SJSA1 (cell line): ENCODE results near the gene COL1A1. TPM values are rescaled to one million over a fixed set of nuclear protein-coding genes. Genes with fewer than 3 reads are reported as not detected.

Source experiments
- DNase-seq, 2 experiments: peaks; one replicate each; pipeline ENCODE4 v3.0.0-alpha.2; 2015 to 2020; ENCODE audit warnings: low spot score in 2 of 2, low read depth in 1 of 2
- H3K27ac ChIP-seq: fragments of 250-450 bp; sonication (Bioruptor Pico); 2 replicates; pipeline ENCODE4 v1.5.1; 2020; ENCODE audit warnings: mild to moderate bottlenecking, moderate library complexity
- H3K27me3 ChIP-seq: fragments of 250-450 bp; sonication (Bioruptor Pico); replicated peaks from 2 replicates; pipeline ENCODE4 v1.5.1; 2020; ENCODE audit warnings: mild to moderate bottlenecking, moderate library complexity
- H3K36me3 ChIP-seq: fragments of 250-450 bp; sonication (Bioruptor Pico); 2 replicates; pipeline ENCODE4 v1.5.1; 2020; ENCODE audit warnings: mild to moderate bottlenecking
- H3K4me1 ChIP-seq: fragments of 250-450 bp; sonication (Bioruptor Pico); replicated peaks from 2 replicates; pipeline ENCODE4 v1.6.1; 2021; ENCODE audit warnings: mild to moderate bottlenecking
- H3K4me3 ChIP-seq: fragments of 250-450 bp; sonication (Bioruptor Pico); 2 replicates; pipeline ENCODE4 v1.5.1; 2020; ENCODE audit warnings: mild to moderate bottlenecking
- H3K9me3 ChIP-seq: fragments of 250-450 bp; sonication (Bioruptor Pico); replicated peaks from 2 replicates; pipeline ENCODE4 v1.5.1; 2020; ENCODE audit warnings: mild to moderate bottlenecking
- total RNA-seq: library from RNA; depleted of rRNA; stranded (reverse); fragments of >200 nt; shearing (Covaris generic); gene quantifications from 2 replicates; pipeline ENCODE4 v1.2.3, GENCODE V29; 2014

COL1A1 gene
- total RNA-seq, 1 experiment from 2014 or later, result 957 TPM

DNA sequence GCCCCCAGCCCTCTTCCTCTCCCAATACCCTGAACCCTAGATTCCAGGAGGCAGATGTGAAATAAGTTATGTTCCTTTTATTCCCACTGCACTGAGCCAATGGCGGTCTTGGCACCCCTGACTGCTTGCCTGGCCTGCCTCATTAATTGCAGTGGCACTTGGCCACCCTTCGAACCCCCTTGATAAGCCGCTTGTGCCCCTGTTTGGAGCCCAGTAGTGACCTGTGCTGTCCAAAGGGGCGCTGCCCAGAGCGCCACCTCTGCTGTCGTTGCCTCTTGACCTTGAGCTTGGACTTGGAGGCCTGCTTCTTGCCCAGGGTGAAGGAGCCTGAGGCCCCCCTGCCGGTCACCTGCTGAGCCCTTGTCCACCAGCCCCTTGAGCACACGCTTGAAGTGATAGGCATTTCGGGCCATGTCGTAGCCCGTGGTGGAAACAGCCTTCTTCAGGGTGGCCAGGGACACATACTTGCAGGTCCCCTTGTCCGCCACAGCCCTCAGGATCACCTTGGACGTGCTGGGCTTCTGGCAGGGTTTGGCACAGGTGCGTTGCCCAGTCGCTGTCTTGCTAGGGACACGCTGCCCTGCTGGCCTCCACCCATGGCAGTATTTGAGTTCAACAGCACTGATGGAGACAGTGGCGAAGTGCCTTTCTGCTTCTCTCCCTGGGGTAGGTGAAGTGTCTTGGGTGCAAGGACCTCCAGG lies 29.9 kb downstream of the COL1A1 start:
- peaks cover 11% of the 10 kb centered on the region for H3K36me3 ChIP-seq
- H3K27ac ChIP-seq, result no peak overlapping the region
- H3K27me3 ChIP-seq, result no peaks in the 10 kb centered on the region
- peaks cover 45% of the 10 kb centered on the region for H3K4me1 ChIP-seq
- no peak overlapping the region for H3K4me3 ChIP-seq
- peaks cover 3% of the 10 kb centered on the region; the same call in 1 of the 2 replicates for H3K9me3 ChIP-seq
- no peak for DNase-seq

DNA sequence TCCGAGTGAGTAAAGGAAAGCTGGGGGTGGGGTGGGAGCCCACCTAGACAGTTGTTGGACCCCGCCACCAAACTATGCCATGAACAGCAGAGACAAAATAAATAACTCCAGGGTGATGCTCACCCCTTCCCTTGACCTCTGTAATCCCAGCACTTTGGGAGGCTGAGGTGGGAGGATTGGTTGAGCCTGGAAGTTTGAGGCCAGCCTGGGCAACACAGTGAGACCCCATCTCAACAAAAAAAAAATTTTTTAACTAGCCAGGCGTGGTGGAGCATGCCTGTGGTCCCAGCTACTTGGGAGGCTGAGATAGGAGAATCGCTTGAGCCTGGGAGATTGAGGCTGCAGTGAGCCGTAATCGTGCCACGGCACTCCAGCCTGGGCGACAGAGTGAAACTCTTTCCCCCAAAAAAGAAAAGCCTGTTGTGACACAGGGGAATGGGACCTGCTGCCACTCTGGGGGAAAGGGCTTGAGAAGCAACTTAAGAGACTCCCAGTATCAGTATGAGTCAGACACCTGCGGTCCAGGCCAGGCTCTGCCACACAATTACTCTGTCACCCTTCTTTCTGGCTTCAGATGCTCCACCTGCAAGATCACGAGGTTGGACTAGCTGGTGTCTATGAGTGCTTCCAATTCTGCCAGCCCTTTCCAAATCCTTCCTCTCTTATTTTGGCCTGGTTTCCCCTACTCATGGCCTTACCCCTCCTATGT lies 30.6 kb downstream of the COL1A1 start:
- no peaks in the 10 kb centered on the region for H3K27me3 ChIP-seq
- H3K9me3 ChIP-seq, result peaks cover 3% of the 10 kb centered on the region; the same call in 1 of the 2 replicates
- no peak overlapping the region for H3K4me3 ChIP-seq
- H3K36me3 ChIP-seq, result peaks cover 6% of the 10 kb centered on the region
- no peak overlapping the region for H3K27ac ChIP-seq
- no peak for DNase-seq
- H3K4me1 ChIP-seq, result peaks cover 38% of the 10 kb centered on the region

DNA sequence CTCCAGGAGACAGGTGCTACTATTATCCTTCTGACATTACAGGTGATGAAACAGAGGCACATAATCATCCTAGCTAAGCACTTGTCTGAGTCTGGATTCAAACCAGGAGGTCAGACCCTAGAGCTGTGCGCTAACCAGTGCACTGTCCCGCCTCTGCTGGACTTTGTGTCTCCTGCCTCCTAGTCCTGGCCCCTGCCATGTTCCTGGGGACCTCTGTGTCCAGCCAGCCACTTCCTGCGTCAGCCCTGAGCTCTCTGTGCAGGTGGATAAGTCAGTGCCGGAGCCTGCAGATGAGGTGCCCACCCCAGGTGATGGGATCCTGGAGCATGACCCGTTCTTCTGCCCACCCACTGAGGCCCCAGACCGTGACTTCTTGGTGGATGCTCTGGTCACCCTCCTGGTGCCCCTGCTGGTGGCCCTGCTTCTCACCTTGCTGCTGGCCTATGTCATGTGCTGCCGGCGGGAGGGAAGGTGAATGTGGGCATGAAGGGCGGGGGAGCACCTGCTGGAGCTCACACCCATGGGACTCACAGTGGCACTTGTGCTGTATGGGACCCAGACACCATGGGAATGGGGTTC lies 31.5 kb downstream of the COL1A1 start:
- H3K4me3 ChIP-seq, result no peak overlapping the region
- peaks cover 3% of the 10 kb centered on the region; the same call in 1 of the 2 replicates for H3K9me3 ChIP-seq
- H3K27me3 ChIP-seq, result no peaks in the 10 kb centered on the region
- 0 out of 2 replicates have a peak, but pooled peaks cover 3% of the 10 kb centered on the region for H3K36me3 ChIP-seq
- H3K4me1 ChIP-seq, result peaks cover 29% of the 10 kb centered on the region
- H3K27ac ChIP-seq, result no peak overlapping the region
- no peak for DNase-seq

DNA sequence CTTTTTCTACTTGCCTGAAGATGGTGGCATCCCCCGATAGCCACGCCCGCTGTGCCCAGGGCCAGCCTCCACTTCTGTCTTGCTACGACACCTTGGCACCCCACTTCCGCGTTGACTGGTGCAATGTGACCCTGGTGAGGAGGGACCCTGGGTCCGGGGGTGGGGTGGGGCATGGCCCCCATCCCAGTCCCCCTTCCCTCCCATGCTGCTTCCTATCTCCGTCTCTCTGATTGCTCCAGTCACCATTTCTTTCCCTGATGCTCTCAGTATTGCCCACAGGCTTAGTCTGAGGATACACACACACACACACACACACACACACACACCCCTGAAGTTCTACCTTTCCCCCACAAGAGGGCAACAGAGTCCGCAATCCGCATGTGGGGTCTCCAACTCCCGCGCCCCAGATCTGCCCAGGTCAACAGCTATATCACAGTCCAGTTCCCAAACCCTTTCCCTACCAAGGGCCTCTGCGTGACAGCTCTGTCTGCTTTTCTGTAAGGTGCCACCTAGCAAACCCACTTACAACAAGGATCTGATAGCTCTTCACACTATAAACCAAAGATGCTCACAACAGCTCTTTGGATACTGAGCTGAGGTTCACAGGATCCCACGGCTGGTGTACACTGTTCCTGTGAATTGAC lies 32.2 kb downstream of the COL1A1 start:
- Histone ChIP-seq H3K9me3 (peaks cover 3% of the 10 kb centered on the region; the same call in 1 of the 2 replicates), H3K4me1 (peaks cover 25% of the 10 kb centered on the region), H3K4me3 (no peak overlapping the region), H3K27ac (no peak overlapping the region), H3K36me3 (0 out of 2 replicates have a peak, but pooled peaks cover 3% of the 10 kb centered on the region), H3K27me3 (no peaks in the 10 kb centered on the region)
- peak; percentile 81 to 95 for DNase-seq

DNA sequence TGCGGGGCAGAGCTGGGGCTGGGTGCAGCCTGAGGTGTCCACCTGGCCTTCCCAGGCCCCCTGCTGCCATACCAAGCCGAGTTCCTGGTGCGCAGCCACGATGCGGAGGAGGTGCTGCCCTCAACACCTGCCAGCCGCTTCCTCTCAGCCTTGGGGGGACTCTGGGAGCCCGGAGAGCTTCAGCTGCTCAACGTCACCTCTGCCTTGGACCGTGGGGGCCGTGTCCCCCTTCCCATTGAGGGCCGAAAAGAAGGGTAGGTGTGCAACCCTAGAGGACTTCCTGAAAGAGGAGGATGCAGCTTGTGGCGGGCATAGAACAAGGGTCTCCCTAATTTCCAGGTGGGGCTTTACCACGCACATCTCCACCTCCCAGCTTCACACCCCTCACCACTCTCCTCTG lies 33.1 kb downstream of the COL1A1 start:
- no peak overlapping the region for H3K4me3 ChIP-seq

DNA sequence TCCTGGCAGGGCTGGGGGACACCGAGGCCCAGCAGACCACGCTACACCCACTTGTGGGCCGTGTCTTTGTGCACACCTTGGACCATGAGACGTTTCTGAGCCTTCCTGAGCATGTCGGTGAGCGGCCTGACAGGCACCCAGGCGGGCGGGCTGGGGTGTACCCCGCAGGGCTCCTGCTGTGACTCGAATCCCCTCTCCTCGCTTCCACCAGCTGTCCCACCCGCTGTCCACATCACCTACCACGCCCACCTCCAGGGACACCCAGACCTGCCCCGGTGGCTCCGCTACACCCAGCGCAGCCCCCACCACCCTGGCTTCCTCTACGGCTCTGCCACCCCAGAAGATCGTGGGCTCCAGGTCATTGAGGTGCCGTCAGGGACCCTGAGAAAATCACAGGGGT lies 34.1 kb downstream of the COL1A1 start:
- no peak overlapping the region for H3K4me3 ChIP-seq

More for the DNA sequence above, 33.1 kb downstream of the COL1A1 start:
- H3K27me3 ChIP-seq, result no peaks in the 10 kb centered on the region
- 0 out of 2 replicates have a peak, but pooled peaks cover 3% of the 10 kb centered on the region for H3K36me3 ChIP-seq
- peaks cover 3% of the 10 kb centered on the region; the same call in 1 of the 2 replicates for H3K9me3 ChIP-seq
- H3K27ac ChIP-seq, result no peak overlapping the region
- no peak for DNase-seq
- peaks cover 17% of the 10 kb centered on the region for H3K4me1 ChIP-seq

DNA sequence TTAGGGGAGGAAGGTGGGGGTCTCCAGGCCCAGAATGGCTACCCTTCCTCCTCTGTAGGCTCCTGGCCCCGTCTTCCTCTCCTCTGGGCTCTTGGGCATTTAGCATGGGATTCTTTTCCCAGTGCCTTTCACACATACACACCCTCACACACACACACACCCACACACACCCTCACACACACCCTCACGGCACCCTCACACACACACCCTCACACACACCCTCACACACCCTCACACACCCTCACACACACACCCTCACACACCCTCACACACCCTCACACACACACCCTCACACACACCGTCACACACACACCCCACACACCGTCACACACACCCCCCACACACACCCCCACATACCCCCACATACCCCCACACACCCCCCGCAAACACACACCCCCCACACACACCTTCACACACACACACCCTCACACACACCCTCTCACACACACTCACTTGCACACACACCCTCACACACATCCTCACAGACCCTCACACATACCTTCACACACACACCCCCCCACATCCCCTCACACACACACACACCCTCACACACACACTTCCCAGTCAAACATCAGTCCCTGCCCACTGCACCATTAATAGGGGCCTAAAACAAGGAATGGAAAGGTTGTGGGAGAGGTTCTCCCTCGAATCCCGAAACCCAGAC lies 34.8 kb downstream of the COL1A1 start:
- DNase-seq, result no peak
- H3K27me3 ChIP-seq, result no peaks in the 10 kb centered on the region
- no peak overlapping the region for H3K27ac ChIP-seq
- no peaks in the 10 kb centered on the region for H3K9me3 ChIP-seq
- H3K4me3 ChIP-seq, result no peak overlapping the region
- no peaks in the 10 kb centered on the region for H3K36me3 ChIP-seq
- H3K4me1 ChIP-seq, result peaks cover 15% of the 10 kb centered on the region

More for the DNA sequence above, 34.1 kb downstream of the COL1A1 start:
- H3K9me3 ChIP-seq, result no peaks in the 10 kb centered on the region
- DNase-seq, result no peak
- no peaks in the 10 kb centered on the region for H3K36me3 ChIP-seq
- H3K27me3 ChIP-seq, result no peaks in the 10 kb centered on the region
- H3K4me1 ChIP-seq, result peaks cover 11% of the 10 kb centered on the region
- no peak overlapping the region for H3K27ac ChIP-seq

DNA sequence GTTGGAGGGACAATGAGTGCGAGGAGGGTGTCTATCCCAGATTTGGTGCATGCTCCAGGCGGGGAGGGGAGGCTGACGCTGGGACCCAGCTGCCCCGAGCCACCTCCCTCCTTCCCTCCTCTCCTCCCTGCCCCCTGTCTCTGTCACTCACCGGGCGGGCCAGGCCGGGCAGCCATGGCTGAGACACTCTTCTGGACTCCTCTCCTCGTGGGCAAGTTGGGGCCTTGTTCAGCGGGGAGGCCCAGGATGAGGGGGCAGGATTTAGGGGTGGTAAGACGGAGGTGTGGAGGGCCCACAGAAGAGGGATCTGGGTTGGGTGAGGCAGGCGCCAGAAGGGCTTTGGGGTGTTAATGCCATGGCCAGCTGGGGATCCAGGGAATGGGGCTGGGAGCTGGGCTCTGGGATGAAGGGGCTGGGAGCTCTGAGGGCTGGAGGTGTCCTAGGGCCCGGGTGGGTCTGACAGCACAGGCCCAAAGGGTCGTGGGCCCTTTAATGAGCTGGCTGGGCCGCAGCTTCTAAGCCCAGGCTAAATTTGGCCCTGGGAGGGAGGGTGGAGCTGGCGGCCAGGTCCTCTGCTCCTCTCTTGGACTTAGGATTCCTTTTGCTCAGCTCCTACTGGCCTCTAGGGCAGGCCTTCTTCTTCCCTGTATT lies 35.4 kb downstream of the COL1A1 start, which contains the start of gene SGCA:
TSS of gene SGCA (plus strand) at position 139 of the 651 bp plus-strand sequence. CDS start at position 175, 36 bp downstream.
- H3K36me3 ChIP-seq, result no peaks in the 10 kb centered on the region
- H3K4me3 ChIP-seq, result no peak within 1 kb of the TSS
- H3K27ac ChIP-seq, result no peak within 1 kb of the TSS
- DNase-seq, result no peak
- H3K4me1 ChIP-seq, result peaks cover 21% of the 10 kb centered on the region
- no peaks in the 10 kb centered on the region for H3K27me3 ChIP-seq
- no peaks in the 10 kb centered on the region for H3K9me3 ChIP-seq

DNA sequence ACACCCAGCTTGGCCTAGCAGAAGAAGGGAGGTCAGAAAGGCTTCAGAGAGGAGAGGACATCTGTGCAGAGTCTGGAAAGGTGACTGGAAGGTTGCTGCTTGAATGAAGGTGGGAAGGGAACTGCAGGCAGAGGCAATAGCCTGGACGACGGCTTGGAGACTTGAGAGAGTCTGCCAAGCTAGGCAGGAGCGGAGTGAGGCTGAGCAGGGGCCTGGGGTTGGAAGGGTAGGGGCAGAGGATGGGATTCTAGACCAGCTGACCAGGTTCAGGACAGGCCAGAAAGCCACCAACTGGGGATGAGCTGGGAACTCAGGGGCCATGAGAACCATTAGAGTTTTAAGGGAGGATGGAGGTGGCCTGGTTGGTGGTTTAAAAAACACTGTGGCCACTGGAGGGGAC lies 36.0 kb downstream of the COL1A1 start:
- no peak for DNase-seq
- Histone ChIP-seq H3K9me3 (no peaks in the 10 kb centered on the region), H3K4me3 (no peak overlapping the region), H3K36me3 (no peaks in the 10 kb centered on the region), H3K4me1 (peaks cover 26% of the 10 kb centered on the region), H3K27me3 (no peaks in the 10 kb centered on the region), H3K27ac (no peak overlapping the region)

DNA sequence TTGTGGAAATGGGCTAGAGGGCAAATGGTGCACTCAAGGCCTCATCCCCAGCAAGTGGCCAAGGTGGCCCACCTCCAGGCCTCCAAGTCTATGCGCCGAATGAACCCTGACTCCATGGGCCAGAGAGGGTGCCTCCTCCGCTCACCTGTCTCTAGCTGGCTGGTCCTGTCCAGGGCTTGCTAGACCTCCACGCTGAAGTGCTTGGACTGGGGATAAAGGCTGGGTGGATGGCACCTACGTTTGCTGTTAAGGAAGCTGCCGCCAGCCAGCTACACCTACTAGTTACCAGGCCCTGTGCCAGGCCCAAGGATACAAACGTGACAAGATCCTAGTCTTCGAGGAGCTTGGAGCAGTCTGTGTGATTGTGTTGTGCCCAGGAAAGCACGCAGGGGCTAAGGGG lies 36.4 kb downstream of the COL1A1 start:
- Histone ChIP-seq H3K36me3 (no peaks in the 10 kb centered on the region), H3K4me1 (peaks cover 26% of the 10 kb centered on the region), H3K27ac (no peak overlapping the region), H3K9me3 (no peaks in the 10 kb centered on the region), H3K4me3 (no peak overlapping the region), H3K27me3 (no peaks in the 10 kb centered on the region)
- DNase-seq, result no peak

DNA sequence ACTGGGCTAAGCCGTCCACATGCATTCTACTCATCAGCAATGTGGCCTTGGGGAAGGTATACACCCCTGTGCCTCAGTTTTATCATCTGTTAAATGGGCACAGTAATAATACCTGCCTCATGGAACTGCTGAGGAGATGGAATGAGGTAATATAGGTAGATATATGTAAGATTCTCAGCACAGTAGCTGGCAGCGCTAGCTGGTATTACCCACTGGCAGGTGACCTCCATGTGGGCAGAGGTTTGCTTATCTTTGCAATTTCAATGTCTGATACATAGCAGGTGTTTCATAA lies 36.8 kb downstream of the COL1A1 start:
- no peak overlapping the region for H3K4me3 ChIP-seq
- no peaks in the 10 kb centered on the region for H3K27me3 ChIP-seq
- H3K27ac ChIP-seq, result no peak overlapping the region
- H3K9me3 ChIP-seq, result no peaks in the 10 kb centered on the region
- peaks cover 22% of the 10 kb centered on the region for H3K4me1 ChIP-seq
- no peaks in the 10 kb centered on the region for H3K36me3 ChIP-seq
- DNase-seq, result no peak

DNA sequence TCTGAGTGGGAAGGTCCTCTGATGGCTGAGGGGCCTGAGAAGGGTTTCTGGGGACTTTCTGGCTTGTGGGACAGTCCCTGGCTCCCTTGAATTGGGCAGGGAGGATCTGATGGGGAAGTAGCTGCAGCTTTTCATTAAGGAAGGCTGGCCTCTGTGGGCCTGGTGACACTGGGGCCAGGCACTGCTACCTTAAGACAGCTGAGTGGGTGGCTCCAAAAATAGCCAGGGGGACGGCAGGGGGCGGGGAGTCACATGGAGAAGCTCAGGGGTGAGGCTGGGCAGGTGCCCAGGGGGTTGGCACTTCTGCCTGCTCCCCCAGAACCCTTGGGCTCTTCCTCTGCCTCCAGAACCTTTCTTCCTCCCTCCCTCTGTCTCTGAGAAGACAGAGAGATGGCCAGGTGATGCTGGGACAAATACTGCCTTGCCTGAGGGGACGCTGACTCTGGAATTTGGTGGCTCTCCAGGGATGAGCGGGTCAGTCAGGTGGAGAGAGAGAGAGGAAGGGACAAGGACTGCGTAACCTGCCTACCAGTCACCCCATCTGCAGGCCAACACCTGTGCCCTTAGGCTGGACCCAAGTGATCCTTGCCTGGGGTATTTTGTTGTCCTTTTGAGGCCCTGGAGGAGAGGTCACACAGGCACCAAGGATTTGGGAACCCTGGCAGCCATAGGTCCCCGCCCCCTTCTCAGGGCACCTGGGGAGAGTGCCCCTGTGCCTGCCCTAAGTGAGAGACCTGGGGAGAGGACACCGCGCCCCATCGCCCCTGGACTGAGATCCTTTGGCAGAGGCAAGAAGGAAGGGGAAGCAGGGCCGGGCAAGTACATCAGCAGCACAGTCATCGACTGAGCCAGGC lies 37.4 kb downstream of the COL1A1 start:
- H3K4me1 ChIP-seq, result peaks cover 17% of the 10 kb centered on the region
- no peak for DNase-seq
- H3K9me3 ChIP-seq, result no peaks in the 10 kb centered on the region
- no peaks in the 10 kb centered on the region for H3K36me3 ChIP-seq
- H3K27ac ChIP-seq, result no peak overlapping the region
- no peaks in the 10 kb centered on the region for H3K27me3 ChIP-seq
- no peak overlapping the region for H3K4me3 ChIP-seq
